Fibroblast of gingiva (primary cell): ENCODE measurements around the gene STAT4.

Source experiments
- DNase-seq: peaks from one replicate; pipeline ENCODE4 v3.0.0-alpha.2; 2011; ENCODE audit warnings: low read depth

Gene STAT4

GRCh38 chr2:190994148-190994547 lies 156.6 kb downstream of the STAT4 start:
- DNase-seq, result no peak

DNA sequence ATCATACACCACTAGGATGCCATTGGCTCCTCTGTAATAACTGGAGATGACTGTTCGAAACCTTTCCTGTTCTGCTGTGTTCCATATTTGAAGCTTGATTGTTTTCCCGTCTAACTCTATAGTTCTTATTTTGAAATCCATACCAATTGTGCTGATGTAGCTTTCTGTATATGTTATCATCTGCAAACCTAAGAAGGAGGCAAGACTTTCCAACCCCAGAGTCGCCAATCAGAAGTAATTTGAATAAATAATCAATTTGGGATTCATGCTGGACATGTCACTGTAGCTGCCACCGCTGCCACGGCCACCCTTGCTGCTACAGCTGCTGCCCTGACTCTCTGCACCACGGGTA lies 157.5 kb downstream of the STAT4 start:
- no peak for DNase-seq

- no peak for DNase-seq
These were observed 160.7 kb downstream of the STAT4 start for GRCh38 chr2:190990132-190990531.

DNA sequence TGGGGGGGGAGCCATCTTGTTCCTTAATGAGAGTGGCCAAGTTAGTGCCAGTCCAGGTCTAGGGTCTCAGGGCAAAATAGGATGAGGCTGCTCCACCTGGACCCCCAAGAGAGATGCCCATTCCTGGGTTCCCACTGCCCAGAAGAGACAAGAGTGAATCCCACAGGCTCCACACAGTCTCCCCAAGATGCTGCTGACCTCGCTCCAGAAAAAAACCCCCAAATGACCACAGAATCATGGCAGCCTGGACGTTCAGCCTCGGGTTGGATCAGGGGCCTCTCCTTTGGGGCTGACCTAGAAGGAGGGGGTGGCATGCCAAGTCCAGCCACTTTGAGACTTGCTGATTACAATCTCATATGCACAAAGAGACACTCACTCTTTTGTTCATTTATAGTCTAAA lies 161.9 kb downstream of the STAT4 start:
- no peak for DNase-seq

DNA sequence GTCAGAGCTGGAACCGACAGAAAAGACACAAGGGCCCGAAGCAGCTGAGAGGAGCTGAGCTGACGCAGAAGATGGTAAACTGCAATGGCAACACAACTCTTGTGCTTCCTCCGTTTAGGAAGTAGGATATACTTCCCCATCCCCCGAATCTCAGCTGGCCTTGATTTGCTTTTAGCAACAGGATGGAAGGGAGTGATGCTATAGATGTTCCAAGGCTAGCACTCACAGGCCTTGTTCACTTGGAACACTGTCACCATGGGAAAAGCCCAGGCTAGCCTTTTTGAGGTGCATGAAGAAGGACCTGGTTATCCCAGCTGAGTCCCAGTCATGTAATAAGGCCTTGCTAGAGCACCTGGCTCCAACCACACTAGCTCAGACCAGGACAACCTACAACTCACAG lies 162.9 kb downstream of the STAT4 start:
- no peak for DNase-seq

- DNase-seq, result no peak
These were observed 163.7 kb downstream of the STAT4 start for GRCh38 chr2:190987116-190987515.

- DNase-seq, result no peak
These were observed 164.4 kb downstream of the STAT4 start for GRCh38 chr2:190986221-190986953.

GRCh38 chr2:190984595-190984994 lies 166.2 kb downstream of the STAT4 start:
- DNase-seq, result peak; percentile 41

DNA sequence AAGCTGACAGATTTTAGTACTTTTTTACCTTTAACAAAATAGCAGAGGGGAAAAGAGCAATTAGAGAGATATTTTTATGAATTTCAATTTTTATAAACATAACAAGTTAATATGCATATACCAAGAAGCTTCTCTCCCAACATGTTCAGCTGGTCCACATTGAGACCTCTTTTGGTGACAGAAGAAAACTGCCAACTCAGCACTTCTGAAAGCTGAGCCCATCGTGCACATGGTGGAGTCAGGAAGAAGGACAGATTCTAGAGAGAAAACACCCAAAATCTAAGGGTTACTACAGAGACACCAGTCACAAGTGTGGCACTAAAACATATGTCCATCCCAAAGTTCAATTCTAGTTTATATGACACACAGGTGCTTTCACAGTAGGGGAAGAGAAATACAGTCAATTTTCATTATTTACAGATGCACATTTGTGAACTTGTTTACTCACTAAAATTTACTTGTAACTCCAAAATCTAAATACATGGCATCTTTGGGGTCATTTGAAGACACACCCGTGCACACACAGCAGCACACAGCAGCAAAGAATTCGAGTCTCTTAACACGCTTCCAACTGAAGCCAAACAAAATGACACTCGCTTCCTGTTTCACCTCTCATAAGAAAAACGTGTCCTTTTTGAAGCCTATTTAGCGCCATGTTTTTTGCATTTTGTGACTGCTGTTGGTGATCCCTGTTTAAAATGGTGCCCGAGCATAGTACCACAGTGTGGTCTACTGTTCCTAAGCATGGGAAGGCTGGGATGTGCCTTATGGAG lies 168.3 kb downstream of the STAT4 start:
- no peak for DNase-seq

- no peak for DNase-seq
These were observed 169.1 kb downstream of the STAT4 start for GRCh38 chr2:190981733-190982132.

DNA sequence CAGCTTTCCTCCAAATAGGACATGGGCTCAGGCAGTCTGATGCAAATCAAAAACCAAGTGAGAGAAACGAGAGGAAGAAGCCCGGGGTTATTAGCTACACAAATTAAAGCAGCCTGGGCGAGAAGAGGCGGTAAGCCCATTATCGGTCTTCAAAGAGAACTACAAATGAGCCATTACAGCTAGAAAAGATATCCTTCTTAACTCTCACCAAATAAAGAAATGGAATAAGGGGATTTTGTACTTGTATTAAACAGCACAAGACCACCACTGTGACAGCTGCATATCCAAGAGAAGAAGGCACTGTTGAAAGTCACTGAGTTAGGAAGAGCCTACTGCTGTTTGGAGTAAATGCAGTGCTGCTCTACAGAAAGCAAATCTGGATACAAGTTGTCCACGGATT lies 169.5 kb downstream of the STAT4 start:
- DNase-seq, result no peak

DNA sequence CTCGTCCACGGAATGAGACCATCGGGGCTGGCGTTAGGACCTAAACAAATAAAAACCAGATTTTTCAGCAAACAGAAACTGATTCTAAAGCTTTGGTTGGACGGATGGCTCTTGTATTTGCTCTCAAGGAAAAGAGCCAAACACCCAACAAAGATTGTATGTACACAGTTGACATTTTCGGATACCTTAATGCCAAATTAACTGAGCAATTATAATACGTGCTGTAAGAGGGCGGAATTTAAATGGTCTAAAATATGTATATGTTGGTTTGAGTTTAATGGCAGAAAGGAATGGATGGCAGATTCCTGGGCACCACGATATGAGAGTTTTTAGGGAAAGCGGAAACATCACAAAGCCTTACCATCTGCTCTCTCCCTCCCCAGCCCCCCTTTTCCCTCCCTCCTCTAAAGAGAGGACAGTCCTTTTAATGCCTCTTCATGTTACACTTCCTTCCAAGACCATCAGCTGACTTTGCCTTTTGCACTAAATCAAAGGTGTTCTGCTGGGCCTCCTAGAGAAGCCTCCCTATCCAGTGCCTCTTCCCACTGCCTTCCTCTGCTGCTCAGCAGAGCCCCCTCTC lies 170.1 kb downstream of the STAT4 start:
- DNase-seq, result no peak

- DNase-seq, result no peak
These were observed 170.7 kb downstream of the STAT4 start for GRCh38 chr2:190979906-190980629.
